ENCODE results near the gene GOT1. TPM values are rescaled to one million over a fixed set of nuclear protein-coding genes. Genes with fewer than 3 reads are reported as not detected.

GOT1 gene
- total and polyA plus RNA-seq, 10 donors, result 9.9 to 23.1 (median 15.5) TPM

- DNase-seq, result no peak
- peaks cover 0 to 40% (median 21%) of the 10 kb centered on the region in 6 donors for H3K36me3 ChIP-seq
- H3K27ac ChIP-seq, result no peak overlapping the region
- no peaks in the 10 kb centered on the region for H3K27me3 ChIP-seq (replicated peaks in 1 of 7)
- H3K4me3 ChIP-seq, result no peak overlapping the region
- 69 to 82% (median 75%) methylated on average over 8 of the region's 8 CpGs for WGBS, 5 donors
- H3K4me1 ChIP-seq, result peaks cover 0 to 12% (median 0%) of the 10 kb centered on the region in 6 donors
- intact Hi-C loops (cut with DNase I; ENCODE audit: low total_unique reads), result loop anchor here (5.0 kb wide), 1 partner anchor 218 kb away; no protein-coding TSS in a partner anchor
- TF ChIP-seq CTCF (IDR thresholded peaks at IDR 0.05 in 8 of 11, conservative IDR thresholded peaks at IDR 0.05 in 3 of 11), result no peak
- TF ChIP-seq POLR2A (IDR thresholded peaks at IDR 0.05), result no peak
- TF ChIP-seq POLR2AphosphoS5 (IDR thresholded peaks at IDR 0.05), result no peak
- no peaks in the 10 kb centered on the region for H3K9me3 ChIP-seq
These were observed 36.2 kb downstream of the GOT1 start for GRCh38 chr10:99394256-99394655.

GRCh38 chr10:99393683-99394082, 36.7 kb downstream of the GOT1 start:
- TF ChIP-seq POLR2A (IDR thresholded peaks at IDR 0.05) (no peak), POLR2AphosphoS5 (IDR thresholded peaks at IDR 0.05) (no peak), CTCF (IDR thresholded peaks at IDR 0.05 in 8 of 11, conservative IDR thresholded peaks at IDR 0.05 in 3 of 11) (no peak)
- Histone ChIP-seq H3K36me3 (peaks cover 0 to 34% (median 15%) of the 10 kb centered on the region in 6 donors), H3K4me3 (no peak overlapping the region), H3K27me3 (replicated peaks in 1 of 7) (no peaks in the 10 kb centered on the region), H3K27ac (no peak overlapping the region), H3K9me3 (no peaks in the 10 kb centered on the region), H3K4me1 (peaks cover 0 to 12% (median 0%) of the 10 kb centered on the region in 6 donors)
- DNase-seq, result no peak
- intact Hi-C loops (cut with DNase I; ENCODE audit: low total_unique reads), result loop anchor here (5.0 kb wide), 1 partner anchor 219 kb away; no protein-coding TSS in a partner anchor
- WGBS, 5 donors, result 79 to 94% (median 86%) methylated on average over 5 of the region's 5 CpGs

DNA sequence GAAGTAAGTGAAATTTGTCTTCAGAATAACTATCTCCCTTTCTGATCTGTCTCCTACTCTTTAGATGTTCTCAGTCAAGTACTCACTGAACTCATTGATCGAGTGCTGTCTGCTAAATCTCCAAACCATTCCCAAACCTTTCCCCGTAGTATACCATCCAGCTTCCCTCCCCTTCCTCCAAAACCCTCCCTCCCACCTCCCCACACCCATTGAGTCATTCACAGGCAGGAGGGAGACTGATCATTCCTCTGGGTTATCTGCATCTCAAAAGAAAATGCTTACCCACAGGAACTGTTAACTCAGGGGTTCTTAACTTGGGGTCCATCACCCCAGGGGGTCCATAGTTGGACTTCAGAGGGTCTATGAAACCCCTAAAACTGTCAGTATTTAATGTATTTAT, 37.4 kb downstream of the GOT1 start:
- intact Hi-C loops (cut with DNase I; ENCODE audit: low total_unique reads), result loop anchor here (5.0 kb wide), 1 partner anchor 219 kb away; no protein-coding TSS in a partner anchor
- no peak overlapping the region for H3K4me3 ChIP-seq
- TF ChIP-seq CTCF (IDR thresholded peaks at IDR 0.05 in 8 of 11, conservative IDR thresholded peaks at IDR 0.05 in 3 of 11) (no peak), POLR2A (IDR thresholded peaks at IDR 0.05) (no peak), POLR2AphosphoS5 (IDR thresholded peaks at IDR 0.05) (no peak)
- no peak for DNase-seq
- 70 to 87% (median 83%) methylated on average over 2 of the region's 2 CpGs for WGBS, 5 donors
- H3K27me3 ChIP-seq (replicated peaks in 1 of 7), result no peaks in the 10 kb centered on the region
- H3K36me3 ChIP-seq, result peaks cover 0 to 27% (median 12%) of the 10 kb centered on the region in 6 donors
- no peak overlapping the region for H3K27ac ChIP-seq
- peaks cover 0 to 12% (median 0%) of the 10 kb centered on the region in 6 donors for H3K4me1 ChIP-seq
- H3K9me3 ChIP-seq, result no peaks in the 10 kb centered on the region

- Histone ChIP-seq H3K27ac (no peak overlapping the region), H3K9me3 (no peaks in the 10 kb centered on the region), H3K36me3 (peaks cover 0 to 10% (median 0%) of the 10 kb centered on the region in 6 donors), H3K27me3 (replicated peaks in 1 of 7) (no peaks in the 10 kb centered on the region), H3K4me3 (no peak overlapping the region), H3K4me1 (peaks cover 0 to 12% (median 0%) of the 10 kb centered on the region in 6 donors)
- DNase-seq, result no peak
- 88 to 98% (median 90%) methylated on average over 2 of the region's 2 CpGs for WGBS, 5 donors
- TF ChIP-seq POLR2A (IDR thresholded peaks at IDR 0.05) (no peak), CTCF (IDR thresholded peaks at IDR 0.05 in 8 of 11, conservative IDR thresholded peaks at IDR 0.05 in 3 of 11) (no peak), POLR2AphosphoS5 (IDR thresholded peaks at IDR 0.05) (no peak)
- intact Hi-C loops (cut with DNase I; ENCODE audit: low total_unique reads), result loop anchor here (5.0 kb wide), 1 partner anchor 221 kb away; no protein-coding TSS in a partner anchor
These were observed 39.1 kb downstream of the GOT1 start for GRCh38 chr10:99391346-99391745.
